IPS-15b (cell line): ENCODE data around the gene SLC26A9.

Experiments used
- H3K27me3 ChIP-seq: one replicate; pipeline ENCODE4 v1.6.1; 2013; ENCODE audit warnings: low read length; ENCODE audit not compliant: control insufficient read depth, insufficient read depth
- H3K36me3 ChIP-seq: one replicate; pipeline ENCODE4 v1.6.1; 2013; ENCODE audit warnings: low read length; ENCODE audit not compliant: control insufficient read depth, insufficient read depth
- H3K4me1 ChIP-seq: one replicate; pipeline ENCODE4 v1.6.1; 2013; ENCODE audit warnings: mild to moderate bottlenecking, low read length; ENCODE audit not compliant: control insufficient read depth, insufficient read depth
- H3K4me3 ChIP-seq: one replicate; pipeline ENCODE4 v1.5.1; 2013; ENCODE audit warnings: low read depth, low read length
- H3K9ac ChIP-seq: one replicate; pipeline ENCODE4 v1.6.1; 2013; ENCODE audit warnings: low read depth, mild to moderate bottlenecking, low read length
- H3K9me3 ChIP-seq: one replicate; pipeline ENCODE4 v1.6.1; 2013; ENCODE audit warnings: mild to moderate bottlenecking, low read length; ENCODE audit not compliant: control insufficient read depth, insufficient read depth

SLC26A9 gene

DNA sequence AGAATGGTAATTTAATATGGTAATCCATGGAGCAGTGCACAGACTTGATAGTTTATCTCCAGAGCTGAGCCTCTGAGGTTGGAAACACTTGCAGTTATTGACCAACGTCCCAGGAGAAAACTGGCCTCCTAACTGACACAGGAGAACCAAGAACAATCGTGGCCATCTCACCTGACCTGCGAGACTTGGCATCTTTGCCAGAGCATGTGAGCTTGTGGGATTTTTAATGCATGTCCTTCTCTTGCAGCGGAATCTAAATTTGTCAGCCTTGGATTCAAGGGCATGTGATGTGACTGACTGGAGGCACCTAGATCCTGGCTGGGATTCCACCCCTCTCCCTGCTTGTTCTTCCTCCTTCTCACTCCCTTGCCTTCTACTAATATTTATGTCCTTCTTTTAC lies 27.8 kb upstream of the SLC26A9 start:
- Histone ChIP-seq H3K9me3 (no peaks in the 10 kb centered on the region), H3K27me3 (no peaks in the 10 kb centered on the region), H3K4me3 (no peak overlapping the region), H3K9ac (no peak overlapping the region), H3K36me3 (no peaks in the 10 kb centered on the region), H3K4me1 (no peaks in the 10 kb centered on the region)

GRCh38 chr1:205970486-205970885 lies 27.2 kb upstream of the SLC26A9 start:
- no peak overlapping the region for H3K4me3 ChIP-seq
- H3K4me1 ChIP-seq = no peaks in the 10 kb centered on the region
- no peaks in the 10 kb centered on the region for H3K36me3 ChIP-seq
- H3K9ac ChIP-seq = no peak overlapping the region
- H3K27me3 ChIP-seq = no peaks in the 10 kb centered on the region
- no peaks in the 10 kb centered on the region for H3K9me3 ChIP-seq

GRCh38 chr1:205969229-205969628 lies 26.0 kb upstream of the SLC26A9 start:
- Histone ChIP-seq H3K27me3 (no peaks in the 10 kb centered on the region), H3K9me3 (no peaks in the 10 kb centered on the region), H3K36me3 (no peaks in the 10 kb centered on the region), H3K4me3 (no peak overlapping the region), H3K9ac (no peak overlapping the region), H3K4me1 (no peaks in the 10 kb centered on the region)

- Histone ChIP-seq H3K4me3 (no peak overlapping the region), H3K9me3 (no peaks in the 10 kb centered on the region), H3K36me3 (no peaks in the 10 kb centered on the region), H3K27me3 (no peaks in the 10 kb centered on the region), H3K4me1 (no peaks in the 10 kb centered on the region), H3K9ac (no peak overlapping the region)
Measured at GRCh38 chr1:205967554-205968335, 24.5 kb upstream of the SLC26A9 start.

- H3K4me3 ChIP-seq = no peak overlapping the region
- H3K36me3 ChIP-seq = no peaks in the 10 kb centered on the region
- no peak overlapping the region for H3K9ac ChIP-seq
- no peaks in the 10 kb centered on the region for H3K27me3 ChIP-seq
- peaks cover 2% of the 10 kb centered on the region for H3K4me1 ChIP-seq
- no peaks in the 10 kb centered on the region for H3K9me3 ChIP-seq
Measured at GRCh38 chr1:205965036-205965884, 22.0 kb upstream of the SLC26A9 start.

DNA sequence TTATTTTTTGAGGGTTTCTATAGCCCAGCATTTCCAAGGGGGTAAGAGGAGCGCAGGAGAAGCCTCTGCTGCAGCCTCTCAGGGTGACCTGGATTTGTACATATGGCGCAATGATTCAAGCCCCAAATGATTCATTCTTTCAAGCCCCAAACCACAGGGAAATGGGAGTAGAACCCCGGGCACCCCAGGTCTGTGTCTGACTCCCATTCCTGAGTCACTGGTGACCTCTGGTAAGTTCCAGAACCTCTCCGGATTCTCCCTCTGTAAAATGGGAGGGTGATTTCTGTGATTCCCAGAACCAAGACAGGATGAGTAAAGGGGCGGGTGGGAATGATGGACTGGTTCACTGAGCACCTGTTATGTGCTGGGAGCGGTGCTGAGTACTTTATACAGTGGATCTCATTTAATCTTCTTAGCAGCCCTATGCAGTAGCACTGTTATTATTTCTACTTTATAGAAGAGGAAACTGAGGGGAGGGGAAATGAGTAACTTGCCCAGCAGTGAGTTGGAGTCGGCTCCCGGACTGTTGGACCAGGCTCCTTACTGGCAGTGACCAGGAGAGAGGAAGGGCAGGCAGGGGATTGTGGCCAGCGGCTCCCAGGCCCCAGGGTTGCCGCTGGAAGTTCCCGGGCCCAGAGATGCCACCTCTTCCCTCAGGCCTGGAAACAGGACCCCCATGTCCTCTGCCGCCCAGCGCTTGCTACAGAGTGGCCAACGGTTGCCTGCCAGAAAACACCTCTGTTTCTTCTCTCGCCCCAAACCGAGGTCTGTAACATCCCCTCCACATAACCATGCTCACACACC lies 20.3 kb upstream of the SLC26A9 start:
- Histone ChIP-seq H3K9me3 (no peaks in the 10 kb centered on the region), H3K4me1 (peaks cover 2% of the 10 kb centered on the region), H3K4me3 (no peak overlapping the region), H3K36me3 (no peaks in the 10 kb centered on the region), H3K27me3 (no peaks in the 10 kb centered on the region), H3K9ac (no peak overlapping the region)

DNA sequence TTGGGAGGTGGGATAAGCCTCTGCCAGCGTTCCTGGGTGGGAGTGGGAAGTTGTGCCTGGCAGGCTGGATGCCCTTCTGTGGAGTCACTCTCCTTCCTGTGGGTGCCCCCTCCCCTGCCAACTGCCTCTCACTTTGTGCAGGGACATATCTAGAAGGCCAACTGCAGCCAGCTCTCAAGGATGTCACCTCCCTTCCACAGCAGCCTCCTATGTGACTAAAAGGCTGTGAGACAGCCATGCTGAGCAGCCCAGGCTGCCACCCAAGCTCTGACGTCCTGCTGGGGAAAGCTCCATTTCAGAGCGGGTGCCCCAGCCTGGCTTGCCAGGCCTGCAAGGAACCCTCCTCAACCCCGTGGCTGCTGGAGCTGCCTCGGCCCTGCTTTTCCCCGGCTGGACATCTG lies 19.6 kb upstream of the SLC26A9 start:
- Histone ChIP-seq H3K9ac (no peak overlapping the region), H3K9me3 (no peaks in the 10 kb centered on the region), H3K4me3 (no peak overlapping the region), H3K27me3 (no peaks in the 10 kb centered on the region), H3K36me3 (no peaks in the 10 kb centered on the region), H3K4me1 (peaks cover 2% of the 10 kb centered on the region)

- no peaks in the 10 kb centered on the region for H3K27me3 ChIP-seq
- H3K4me1 ChIP-seq = peaks cover 2% of the 10 kb centered on the region
- H3K4me3 ChIP-seq = no peak overlapping the region
- no peaks in the 10 kb centered on the region for H3K9me3 ChIP-seq
- no peaks in the 10 kb centered on the region for H3K36me3 ChIP-seq
- no peak overlapping the region for H3K9ac ChIP-seq
Measured at GRCh38 chr1:205961991-205962820, 18.9 kb upstream of the SLC26A9 start.

GRCh38 chr1:205961405-205961804 lies 18.1 kb upstream of the SLC26A9 start:
- Histone ChIP-seq H3K36me3 (no peaks in the 10 kb centered on the region), H3K9ac (no peak overlapping the region), H3K9me3 (no peaks in the 10 kb centered on the region), H3K4me1 (peaks cover 2% of the 10 kb centered on the region), H3K4me3 (no peak overlapping the region), H3K27me3 (no peaks in the 10 kb centered on the region)

GRCh38 chr1:205959789-205960188 lies 16.5 kb upstream of the SLC26A9 start:
- H3K4me1 ChIP-seq = peaks cover 2% of the 10 kb centered on the region
- no peaks in the 10 kb centered on the region for H3K9me3 ChIP-seq
- no peaks in the 10 kb centered on the region for H3K36me3 ChIP-seq
- no peak overlapping the region for H3K9ac ChIP-seq
- H3K27me3 ChIP-seq = no peaks in the 10 kb centered on the region
- H3K4me3 ChIP-seq = no peak overlapping the region

DNA sequence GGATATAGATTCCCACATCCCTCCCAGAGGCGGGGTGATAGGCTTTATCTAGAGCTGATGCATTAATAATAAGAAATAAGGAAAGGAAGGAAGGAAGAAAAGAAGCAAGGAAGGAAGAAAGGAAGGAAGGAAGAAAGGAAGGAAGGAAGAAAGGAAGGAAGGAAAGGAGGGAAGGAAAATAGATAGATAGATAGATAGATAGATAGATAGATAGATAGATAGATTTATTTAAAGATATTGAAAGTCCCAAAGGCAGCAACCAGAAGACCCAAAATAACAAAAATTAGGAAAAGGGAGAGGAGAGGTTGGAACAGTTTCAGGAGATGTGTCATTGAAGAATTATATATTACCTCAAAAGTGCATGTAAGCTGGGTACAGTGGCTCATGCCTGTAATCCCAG lies 12.2 kb upstream of the SLC26A9 start:
- no peaks in the 10 kb centered on the region for H3K36me3 ChIP-seq
- H3K4me1 ChIP-seq = no peaks in the 10 kb centered on the region
- H3K27me3 ChIP-seq = no peaks in the 10 kb centered on the region
- no peak overlapping the region for H3K9ac ChIP-seq
- H3K9me3 ChIP-seq = no peaks in the 10 kb centered on the region
- no peak overlapping the region for H3K4me3 ChIP-seq
